ENCODE measurements around the gene TMEM207.

The TMEM207 gene

GRCh38 chr3:190382082-190382481 is 67.6 kb downstream of the TMEM207 start:
- no peak for DNase-seq

GRCh38 chr3:190381441-190381840 is 68.3 kb downstream of the TMEM207 start:
- no peak for DNase-seq

GRCh38 chr3:190380184-190380583 is 69.5 kb downstream of the TMEM207 start:
- DNase-seq, result no peak
